Endothelial cell of umbilical vein (primary cell): ENCODE data around the gene BATF. TPM values are rescaled to one million over a fixed set of nuclear protein-coding genes. Genes with fewer than 3 reads are reported as not detected.

Experiments used
- BruUV-seq: library from RNA; stranded (reverse); fragments of 400-500 nt; replicated peaks from 2 replicates; lab custom pipeline; 2021; lab: Mats Ljungman, UMichigan
- CTCF ChIA-PET: fragments of 300-600, 350-600 bp; sonication (Branson Sonifier 250); formaldehyde crosslinking; loops from one replicate; lab custom pipeline; 2021; ENCODE audit warnings: antibody characterized with exemption, inconsistent platforms; lab: Charles Lee
- POLR2A ChIA-PET: fragments of 300-600, 350-600 bp; sonication (Branson Sonifier 250); formaldehyde crosslinking; loops from one replicate; lab custom pipeline; 2021; ENCODE audit warnings: antibody characterized with exemption, inconsistent platforms; lab: Charles Lee
- DNase-seq: peaks from one replicate; pipeline ENCODE4 v3.0.0-alpha.2; 2011; ENCODE audit warnings: low read depth, low spot score
- FAIRE-seq: peaks from 2 replicates; lab custom pipeline; 2011; peaks lifted over from hg19 to GRCh38; lab: Jason Lieb, UNC
- H2AFZ ChIP-seq: 2 replicates; pipeline ENCODE4 v1.6.0; 2012; ENCODE audit warnings: low read depth, low read length, control low read depth, inconsistent platforms
- H3K27ac ChIP-seq: 2 replicates; pipeline ENCODE4 v1.5.1; 2011; ENCODE audit warnings: low read depth, mild to moderate bottlenecking, control low read depth, low read length, moderate library complexity; ENCODE audit not compliant: insufficient read depth
- H3K27me3 ChIP-seq, 2 experiments: 2 replicates each; pipeline versions ENCODE4 v1.6.0 to v1.6.1; 2011; ENCODE audit warnings: low read length in 2 of 2, mixed read lengths in 1 of 2; ENCODE audit not compliant: control insufficient read depth in 2 of 2, insufficient read depth in 2 of 2
- H3K36me3 ChIP-seq, 2 experiments: 2 replicates in 1 of 2; 3 replicates in 1 of 2; pipeline ENCODE4 v1.5.1; 2011; ENCODE audit warnings: low read length in 2 of 2, mild to moderate bottlenecking in 1 of 2, moderate library complexity in 1 of 2; ENCODE audit not compliant: control insufficient read depth in 2 of 2, insufficient read depth in 2 of 2; ENCODE audit errors: extremely low read depth in 1 of 2
- H3K4me1 ChIP-seq: 3 replicates; pipeline ENCODE4 v1.5.1; 2011; ENCODE audit warnings: mild to moderate bottlenecking, low read length; ENCODE audit not compliant: control insufficient read depth, insufficient read depth; ENCODE audit errors: extremely low read depth
- H3K4me2 ChIP-seq: 2 replicates; pipeline ENCODE4 v1.6.1; 2011; ENCODE audit warnings: low read length, control low read depth, mixed read lengths; ENCODE audit not compliant: insufficient read depth
- H3K4me3 ChIP-seq, 3 experiments: fragments of 200-600 bp in 1 of 3; sonication (generic), shearing (Covaris generic) in 1 of 3; replicated peaks in 1 of 3; 2 replicates each; pipeline ENCODE4 v1.5.1; 2011 to 2016; ENCODE audit warnings: control low read depth in 3 of 3, low read length in 3 of 3, mild to moderate bottlenecking in 2 of 3, inconsistent platforms in 1 of 3, low read depth in 1 of 3, moderate library complexity in 1 of 3; ENCODE audit not compliant: insufficient read depth in 1 of 3
- H3K79me2 ChIP-seq: 2 replicates; pipeline ENCODE4 v1.6.0; 2012; ENCODE audit warnings: low read length, inconsistent platforms; ENCODE audit not compliant: control insufficient read depth, insufficient read depth
- H3K9ac ChIP-seq: replicated peaks from 2 replicates; pipeline ENCODE3; 2011; ENCODE audit warnings: low read length, control low read depth; ENCODE audit not compliant: insufficient read depth; ENCODE audit errors: extremely low read depth
- H3K9me1 ChIP-seq: replicated peaks from 3 replicates; pipeline ENCODE4 v1.6.0; 2011; ENCODE audit warnings: mild to moderate bottlenecking, low read length; ENCODE audit not compliant: control insufficient read depth, insufficient read depth; ENCODE audit errors: extremely low read depth
- H3K9me3 ChIP-seq: replicated peaks from 2 replicates; pipeline ENCODE4 v1.5.1; 2012; ENCODE audit warnings: low read length, inconsistent platforms; ENCODE audit not compliant: control insufficient read depth, insufficient read depth
- H4K20me1 ChIP-seq: replicated peaks from 2 replicates; pipeline ENCODE3; 2011; ENCODE audit warnings: mild to moderate bottlenecking, low read length; ENCODE audit not compliant: control insufficient read depth, insufficient read depth; ENCODE audit errors: extremely low read depth
- EZH2 ChIP-seq: IDR thresholded peaks from 2 replicates; pipeline ENCODE4 v1.6.1; 2012; ENCODE audit warnings: borderline replicate concordance, low read depth, mild to moderate bottlenecking, moderate library complexity, low read length, inconsistent platforms; ENCODE audit not compliant: severe bottlenecking
- FOS ChIP-seq: IDR thresholded peaks from 2 replicates; pipeline ENCODE4 v1.6.1; 2011; ENCODE audit warnings: mild to moderate bottlenecking, low read length, moderate library complexity, borderline replicate concordance; ENCODE audit not compliant: insufficient read depth
- GATA2 ChIP-seq: IDR thresholded peaks from 2 replicates; pipeline ENCODE4 v1.7.0; 2011; ENCODE audit warnings: low read depth, mild to moderate bottlenecking, moderate library complexity, mixed read lengths, low read length; ENCODE audit not compliant: insufficient read length, insufficient read depth
- POLR2A ChIP-seq: IDR thresholded peaks from 2 replicates; pipeline ENCODE4 v1.6.1; 2012; ENCODE audit warnings: low read depth, mild to moderate bottlenecking, control low read depth, low read length
- POLR2AphosphoS5 ChIP-seq: IDR thresholded peaks from 2 replicates; pipeline ENCODE4 v1.6.1; 2012; ENCODE audit warnings: low read depth, mild to moderate bottlenecking, control low read depth, low read length, moderate library complexity; ENCODE audit not compliant: insufficient read depth
- dilution Hi-C: fragments of 300-500 bp; cut with MboI; formaldehyde crosslinking; loops from one replicate; pipeline ENCODE4 v1.15.0; 2019; ENCODE audit warnings: low sequenced_read_pairs; ENCODE audit not compliant: extremely low pct_ligation_motif_present
- intact Hi-C: fragments of 100-400 bp; cut with micrococcal nuclease; formaldehyde crosslinking; loops from one replicate; pipeline ENCODE4 v1.10.0; 2022
- polyA plus RNA-seq, 4 experiments: library from polyadenylated mRNA; depleted of rRNA in 3 of 4; stranded (reverse) in 3 of 4; unstranded in 1 of 4; fragments of >200 nt; gene quantifications; 2 replicates each; pipeline versions ENCODE4 v1.2.1 to v1.2.3, GENCODE V29; 2011 to 2012; ENCODE audit warnings: missing spikeins in 1 of 4
- total RNA-seq: library from RNA; stranded (reverse); gene quantifications from 2 replicates; pipeline ENCODE4 v1.2.3, GENCODE V29; 2021
- TF ChIP-seq, protein P1 (sequence below), 2 donors: IDR thresholded peaks; 1 replicate in 1 of 2; 2 replicates in 1 of 2; pipeline ENCODE4 v1.5.1; 2011; ENCODE audit warnings: low read length in 2 of 2, mild to moderate bottlenecking in 2 of 2, moderate library complexity in 2 of 2, control low read depth in 1 of 2, inconsistent platforms in 1 of 2, low read depth in 1 of 2; ENCODE audit not compliant: insufficient read depth in 1 of 2; ENCODE audit errors: extremely low read depth in 1 of 2
- TF ChIP-seq, protein P2 (sequence below): IDR thresholded peaks from 2 replicates; pipeline ENCODE4 v1.6.1; 2011; ENCODE audit not compliant: insufficient read depth, insufficient read length

BATF gene
- total and polyA plus RNA-seq, 2 donors (not counting 3 experiments of a cell fraction or from before 2014, with no cell fraction given): not detected

DNA sequence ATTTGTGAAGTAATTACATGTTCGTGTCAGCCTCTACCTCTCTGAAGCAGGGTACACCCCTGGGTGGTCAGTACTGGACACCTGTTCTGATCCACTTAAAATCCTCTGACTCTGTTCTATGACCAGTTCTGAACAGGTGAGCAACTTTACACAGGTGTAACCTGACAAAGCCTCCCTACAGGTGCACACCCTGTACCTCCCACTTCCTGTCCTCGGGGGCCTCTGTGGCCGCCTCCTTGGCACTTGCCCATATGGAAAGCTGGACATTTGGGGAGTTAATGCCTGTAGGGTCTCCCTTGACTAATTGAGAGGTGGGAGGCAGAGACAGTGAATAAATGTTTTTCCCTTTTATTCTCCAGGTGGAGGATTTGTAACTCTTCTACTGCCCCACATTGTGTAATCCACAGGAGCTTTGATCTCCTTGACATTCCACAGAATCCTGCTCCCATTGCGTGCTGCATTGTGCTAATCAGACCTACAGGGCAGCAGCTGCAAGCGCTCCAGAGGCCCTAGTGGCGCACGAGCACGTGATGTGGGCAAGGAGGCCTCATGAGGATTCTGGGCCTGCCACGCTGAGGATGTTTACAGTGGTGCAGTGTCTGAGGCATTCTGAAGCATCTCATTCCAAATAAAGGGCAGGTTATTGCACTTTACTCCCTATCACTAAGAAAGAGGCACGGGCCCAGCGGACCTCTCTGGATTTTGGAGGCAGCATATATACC, 45.8 kb upstream of the BATF start:
- Histone ChIP-seq H3K9ac (no peak overlapping the region), H3K36me3 (peaks cover 0 to 3% of the 10 kb centered on the region in 2 experiments), H3K79me2 (no peaks in the 10 kb centered on the region), H3K4me3 (no peak overlapping the region), H4K20me1 (no peaks in the 10 kb centered on the region), H3K9me1 (no peaks in the 10 kb centered on the region), H3K4me2 (no peak overlapping the region), H3K27me3 (peaks cover 4 to 5% of the 10 kb centered on the region in 2 experiments), H3K4me1 (no peaks in the 10 kb centered on the region), H3K27ac (no peak overlapping the region), H2AFZ (no peak overlapping the region), H3K9me3 (no peaks in the 10 kb centered on the region)
- BruUV-seq: no TSS peak
- CTCF ChIA-PET: interaction anchor here (1.0 to 3.1 kb wide), 4 partner anchors 12 to 168 kb away, joined by 4 to 15 read pairs (median 9); no protein-coding TSS in a partner anchor
- POLR2A ChIA-PET: no interaction called here
- DNase-seq (no peak), FAIRE-seq (no peak)
- dilution Hi-C loops: no loop called here
- TF ChIP-seq, protein P1, sequence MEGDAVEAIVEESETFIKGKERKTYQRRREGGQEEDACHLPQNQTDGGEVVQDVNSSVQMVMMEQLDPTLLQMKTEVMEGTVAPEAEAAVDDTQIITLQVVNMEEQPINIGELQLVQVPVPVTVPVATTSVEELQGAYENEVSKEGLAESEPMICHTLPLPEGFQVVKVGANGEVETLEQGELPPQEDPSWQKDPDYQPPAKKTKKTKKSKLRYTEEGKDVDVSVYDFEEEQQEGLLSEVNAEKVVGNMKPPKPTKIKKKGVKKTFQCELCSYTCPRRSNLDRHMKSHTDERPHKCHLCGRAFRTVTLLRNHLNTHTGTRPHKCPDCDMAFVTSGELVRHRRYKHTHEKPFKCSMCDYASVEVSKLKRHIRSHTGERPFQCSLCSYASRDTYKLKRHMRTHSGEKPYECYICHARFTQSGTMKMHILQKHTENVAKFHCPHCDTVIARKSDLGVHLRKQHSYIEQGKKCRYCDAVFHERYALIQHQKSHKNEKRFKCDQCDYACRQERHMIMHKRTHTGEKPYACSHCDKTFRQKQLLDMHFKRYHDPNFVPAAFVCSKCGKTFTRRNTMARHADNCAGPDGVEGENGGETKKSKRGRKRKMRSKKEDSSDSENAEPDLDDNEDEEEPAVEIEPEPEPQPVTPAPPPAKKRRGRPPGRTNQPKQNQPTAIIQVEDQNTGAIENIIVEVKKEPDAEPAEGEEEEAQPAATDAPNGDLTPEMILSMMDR (IDR thresholded peaks at IDR 0.05; ENCODE audit: extremely low read depth in 1 of 2, insufficient read depth in 1 of 2, low read depth in 1 of 2, low read length in 2 of 2): no peak
- no peak for TF ChIP-seq EZH2
- no peak for TF ChIP-seq POLR2A
- TF ChIP-seq, protein P2, sequence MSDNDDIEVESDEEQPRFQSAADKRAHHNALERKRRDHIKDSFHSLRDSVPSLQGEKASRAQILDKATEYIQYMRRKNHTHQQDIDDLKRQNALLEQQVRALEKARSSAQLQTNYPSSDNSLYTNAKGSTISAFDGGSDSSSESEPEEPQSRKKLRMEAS: no peak
- TF ChIP-seq FOS: no peak
- TF ChIP-seq POLR2AphosphoS5: no peak
- TF ChIP-seq GATA2: no peak
- intact Hi-C loops: no loop called here
